ENCODE data around the gene P3H1. TPM values are rescaled to one million over a fixed set of nuclear protein-coding genes. Genes with fewer than 3 reads are reported as not detected.

Gene P3H1
- total RNA-seq, 1 donor from 2014 or later = 74.8 TPM

- DNase-seq = peak; percentile 24
Measured at GRCh38 chr1:42743317-42744147, 23.3 kb downstream of the P3H1 start.

GRCh38 chr1:42742617-42743316, 24.1 kb downstream of the P3H1 start:
- DNase-seq = no peak

GRCh38 chr1:42742141-42742540, 24.7 kb downstream of the P3H1 start:
- DNase-seq = no peak

- DNase-seq = no peak
Measured at GRCh38 chr1:42741706-42742105, 25.1 kb downstream of the P3H1 start.

GRCh38 chr1:42740851-42741580, 25.8 kb downstream of the P3H1 start:
- DNase-seq = no peak

GRCh38 chr1:42739753-42740700, 26.8 kb downstream of the P3H1 start, which contains the start of gene CLDN19:
CLDN19 (minus strand) TSS chr1:42740236; CDS start chr1:42740063, 173 bp downstream.
- DNase-seq = no peak

GRCh38 chr1:42738678-42739226, 28.1 kb downstream of the P3H1 start:
- no peak for DNase-seq

GRCh38 chr1:42737986-42738677, 28.7 kb downstream of the P3H1 start:
- DNase-seq = no peak

- no peak for DNase-seq
Measured at GRCh38 chr1:42737257-42737656, 29.6 kb downstream of the P3H1 start.

GRCh38 chr1:42736571-42737200, 30.1 kb downstream of the P3H1 start:
- DNase-seq = no peak

- no peak for DNase-seq
Measured at GRCh38 chr1:42736152-42736551, 30.7 kb downstream of the P3H1 start.

GRCh38 chr1:42735477-42736105, 31.2 kb downstream of the P3H1 start:
- no peak for DNase-seq

- DNase-seq = no peak
Measured at GRCh38 chr1:42735056-42735455, 31.8 kb downstream of the P3H1 start.

GRCh38 chr1:42734201-42735035, 32.4 kb downstream of the P3H1 start:
- DNase-seq = no peak

- no peak for DNase-seq
Measured at GRCh38 chr1:42733415-42734200, 33.2 kb downstream of the P3H1 start.

GRCh38 chr1:42732126-42732680, 34.6 kb downstream of the P3H1 start:
- no peak for DNase-seq

- DNase-seq = no peak
Measured at GRCh38 chr1:42731585-42731984, 35.2 kb downstream of the P3H1 start.

GRCh38 chr1:42730988-42731387, 35.8 kb downstream of the P3H1 start:
- DNase-seq = no peak

Measured in skin of body (tissue), 2 donors.